ENCODE data around the gene CTNNAL1. TPM values are rescaled to one million over a fixed set of nuclear protein-coding genes. Genes with fewer than 3 reads are reported as not detected.
"Not testable (repeated sequence)": the region's sequence is repeated elsewhere in the genome, so short reads cannot be mapped to it uniquely, and the experiment has no call there.

The CTNNAL1 gene
- total and polyA plus RNA-seq, 2 donors (not counting 1 experiment from before 2014, with no cell fraction given), result 0.04 to 1.5 TPM

DNA sequence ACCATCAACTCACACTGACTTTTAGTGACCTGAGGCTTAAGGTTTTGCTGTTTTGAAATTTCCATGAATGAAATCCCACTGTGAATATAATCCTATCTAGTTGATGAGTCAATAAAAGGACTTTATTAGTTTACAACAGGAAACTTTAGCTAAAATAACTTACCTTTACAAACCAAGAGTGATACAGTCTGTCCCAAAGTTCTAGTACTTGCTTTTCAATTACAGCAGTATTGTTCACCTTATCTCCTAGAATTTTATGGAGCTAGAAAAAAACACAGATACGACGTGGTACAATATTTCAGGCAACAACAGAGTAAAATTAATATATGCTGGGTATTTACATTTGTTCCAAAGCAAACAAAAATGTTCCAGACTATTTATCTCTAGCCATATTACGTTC lies 46.9 kb upstream of the CTNNAL1 start:
- H3K9me3 ChIP-seq (ENCODE audit: control extremely low read depth in 1 of 3, control insufficient read depth in 2 of 3, insufficient read depth in 1 of 3, low read length in 2 of 3), result no peaks in the 10 kb centered on the region
- H2AFZ ChIP-seq (ENCODE audit: insufficient read depth, low read depth, low read length, poor library complexity, severe bottlenecking), result no peak overlapping the region
- H3K79me2 ChIP-seq (ENCODE audit: control insufficient read depth, insufficient read depth, low read length), result no peaks in the 10 kb centered on the region
- H3K27me3 ChIP-seq (replicated peaks in 1 of 4; ENCODE audit: control extremely low read depth in 1 of 4, control insufficient read depth in 3 of 4, insufficient read depth in 4 of 4, low read length in 3 of 4), result no peaks in the 10 kb centered on the region
- peaks cover 6 to 45% of the 10 kb centered on the region in 2 experiments for H3K36me3 ChIP-seq (replicated peaks in 1 of 2; ENCODE audit: control extremely low read depth in 1 of 2, control insufficient read depth in 1 of 2, extremely low read depth in 1 of 2, insufficient read depth in 2 of 2, low read length in 1 of 2)
- ATAC-seq (ENCODE audit: low read depth) (no peak), DNase-seq (no peak)
- H3K27ac ChIP-seq (ENCODE audit: low read length in 2 of 2), result no peak overlapping the region
- no peak overlapping the region for H3K4me2 ChIP-seq (replicated peaks; ENCODE audit: low read depth, low read length, poor library complexity, severe bottlenecking)
- Mint-ChIP-seq H3K27me3 (no peaks in the 10 kb centered on the region), H3K4me3 (no peak overlapping the region), H3K4me1 (no peaks in the 10 kb centered on the region), H3K27ac (no peak overlapping the region), H3K9me3 (ENCODE audit: insufficient read depth) (no peaks in the 10 kb centered on the region)
- intact Hi-C loops (cut with micrococcal nuclease), result no loop called here
- H3K4me3 ChIP-seq (ENCODE audit: control extremely low read depth in 1 of 5, extremely low read depth in 1 of 5, insufficient read depth in 1 of 5, low read depth in 2 of 5, low read length in 4 of 5), result no peak overlapping the region
- H4K20me1 ChIP-seq (ENCODE audit: control insufficient read depth, insufficient read depth, low read length, poor library complexity, severe bottlenecking), result no peaks in the 10 kb centered on the region
- WGBS (ENCODE audit: insufficient coverage), result 100% methylated on average over 1 of the region's 3 CpGs
- H3K9ac ChIP-seq (ENCODE audit: low read length), result no peak overlapping the region
- no peaks in the 10 kb centered on the region for H3K4me1 ChIP-seq (ENCODE audit: control insufficient read depth in 2 of 2, insufficient read depth in 2 of 2, low read length in 2 of 2)
- ChIA-PET POLR2A (no interaction called here), CTCF (no interaction called here)
- TF ChIP-seq EZH2 (IDR thresholded peaks at IDR 0.05; ENCODE audit: borderline replicate concordance, insufficient read depth, low read depth, low read length, poor library complexity, severe bottlenecking), result no peak
- TF ChIP-seq, protein P1, sequence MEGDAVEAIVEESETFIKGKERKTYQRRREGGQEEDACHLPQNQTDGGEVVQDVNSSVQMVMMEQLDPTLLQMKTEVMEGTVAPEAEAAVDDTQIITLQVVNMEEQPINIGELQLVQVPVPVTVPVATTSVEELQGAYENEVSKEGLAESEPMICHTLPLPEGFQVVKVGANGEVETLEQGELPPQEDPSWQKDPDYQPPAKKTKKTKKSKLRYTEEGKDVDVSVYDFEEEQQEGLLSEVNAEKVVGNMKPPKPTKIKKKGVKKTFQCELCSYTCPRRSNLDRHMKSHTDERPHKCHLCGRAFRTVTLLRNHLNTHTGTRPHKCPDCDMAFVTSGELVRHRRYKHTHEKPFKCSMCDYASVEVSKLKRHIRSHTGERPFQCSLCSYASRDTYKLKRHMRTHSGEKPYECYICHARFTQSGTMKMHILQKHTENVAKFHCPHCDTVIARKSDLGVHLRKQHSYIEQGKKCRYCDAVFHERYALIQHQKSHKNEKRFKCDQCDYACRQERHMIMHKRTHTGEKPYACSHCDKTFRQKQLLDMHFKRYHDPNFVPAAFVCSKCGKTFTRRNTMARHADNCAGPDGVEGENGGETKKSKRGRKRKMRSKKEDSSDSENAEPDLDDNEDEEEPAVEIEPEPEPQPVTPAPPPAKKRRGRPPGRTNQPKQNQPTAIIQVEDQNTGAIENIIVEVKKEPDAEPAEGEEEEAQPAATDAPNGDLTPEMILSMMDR (IDR thresholded peaks at IDR 0.05), result no peak

DNA sequence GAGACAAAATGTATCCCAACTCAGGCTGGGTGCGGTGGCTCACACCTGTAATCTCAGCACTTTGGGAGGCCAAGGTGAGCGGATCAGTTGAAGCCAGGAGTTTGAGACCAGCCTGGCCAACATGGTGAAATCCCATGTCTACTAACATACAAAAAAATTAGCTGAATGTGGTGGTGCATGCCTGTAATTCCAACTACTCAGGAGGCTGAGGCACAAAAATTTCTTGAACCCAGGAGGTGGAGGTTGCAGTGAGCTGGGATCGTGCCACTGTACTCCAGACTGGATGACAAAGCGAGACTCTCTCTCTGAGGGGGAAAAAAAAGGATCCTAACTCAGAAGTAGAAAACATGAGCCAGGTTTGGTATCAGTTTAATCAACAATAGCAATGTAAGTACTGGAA lies 39.8 kb upstream of the CTNNAL1 start:
- H3K27ac Mint-ChIP-seq, H3K27me3 Mint-ChIP-seq, CTCF ChIA-PET: not testable (repeated sequence)

More for the DNA sequence above, 39.8 kb upstream of the CTNNAL1 start:
- H3K79me2 ChIP-seq (ENCODE audit: control insufficient read depth, insufficient read depth, low read length); ATAC-seq (ENCODE audit: low read depth); H3K4me3 Mint-ChIP-seq; intact Hi-C loops (cut with micrococcal nuclease); H3K4me1 ChIP-seq (ENCODE audit: control insufficient read depth in 2 of 2, insufficient read depth in 2 of 2, low read length in 2 of 2); H4K20me1 ChIP-seq (ENCODE audit: control insufficient read depth, insufficient read depth, low read length, poor library complexity, severe bottlenecking); H2AFZ ChIP-seq (ENCODE audit: insufficient read depth, low read depth, low read length, poor library complexity, severe bottlenecking); H3K4me1 Mint-ChIP-seq; H3K27ac ChIP-seq (ENCODE audit: low read length in 2 of 2); H3K4me2 ChIP-seq (replicated peaks; ENCODE audit: low read depth, low read length, poor library complexity, severe bottlenecking); H3K9me3 ChIP-seq (ENCODE audit: control extremely low read depth in 1 of 3, control insufficient read depth in 2 of 3, insufficient read depth in 1 of 3, low read length in 2 of 3); H3K9me3 Mint-ChIP-seq (ENCODE audit: insufficient read depth); DNase-seq; H3K9ac ChIP-seq (ENCODE audit: low read length); H3K27me3 ChIP-seq (replicated peaks in 1 of 4; ENCODE audit: control extremely low read depth in 1 of 4, control insufficient read depth in 3 of 4, insufficient read depth in 4 of 4, low read length in 3 of 4); H3K4me3 ChIP-seq (ENCODE audit: control extremely low read depth in 1 of 5, extremely low read depth in 1 of 5, insufficient read depth in 1 of 5, low read depth in 2 of 5, low read length in 4 of 5): not testable (repeated sequence)
- WGBS (ENCODE audit: insufficient coverage), result no CpG with 5 or more reads among the region's 4 CpGs
- POLR2A ChIA-PET, result interaction anchor here (0.6 kb wide), 1 partner anchor 64 kb away, joined by 3 read pairs; no protein-coding TSS in a partner anchor
- peaks cover 5 to 43% of the 10 kb centered on the region in 2 experiments for H3K36me3 ChIP-seq (replicated peaks in 1 of 2; ENCODE audit: control extremely low read depth in 1 of 2, control insufficient read depth in 1 of 2, extremely low read depth in 1 of 2, insufficient read depth in 2 of 2, low read length in 1 of 2)
